Fibroblast of the conjunctiva (primary cell): Measurements from ENCODE around the gene TCN1.
"Not testable (repeated sequence)": the region's sequence is repeated elsewhere in the genome, so short reads cannot be mapped to it uniquely, and the experiment has no call there.

Source experiments
- DNase-seq: peaks from one replicate; pipeline ENCODE4 v3.0.0-alpha.2; 2010; ENCODE audit warnings: low read depth

TCN1 gene

DNA sequence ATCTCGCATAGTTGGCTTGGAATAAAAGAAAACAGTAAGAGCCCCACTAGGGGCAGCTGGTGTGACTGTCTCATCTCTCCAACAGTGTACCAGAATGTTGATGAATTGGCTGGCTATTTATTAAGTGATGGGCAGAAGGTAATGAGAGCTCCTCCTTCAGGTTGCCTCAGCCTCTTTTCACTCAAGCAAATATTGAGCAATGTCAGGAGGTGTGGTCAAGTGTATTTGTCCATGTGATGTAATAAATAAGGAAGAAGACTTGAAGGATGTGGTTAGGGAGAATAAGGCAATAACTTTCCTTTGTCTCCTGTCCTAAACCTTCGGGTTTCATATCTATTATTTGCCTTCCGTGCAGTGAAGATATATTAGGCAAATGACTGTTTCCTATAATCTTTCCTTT, at the start of gene TCN1:
TSS of gene TCN1 (minus strand) at position 91 of the 400 bp plus-strand sequence. CDS start at position 74, 17 bp downstream.
- no peak for DNase-seq

DNA sequence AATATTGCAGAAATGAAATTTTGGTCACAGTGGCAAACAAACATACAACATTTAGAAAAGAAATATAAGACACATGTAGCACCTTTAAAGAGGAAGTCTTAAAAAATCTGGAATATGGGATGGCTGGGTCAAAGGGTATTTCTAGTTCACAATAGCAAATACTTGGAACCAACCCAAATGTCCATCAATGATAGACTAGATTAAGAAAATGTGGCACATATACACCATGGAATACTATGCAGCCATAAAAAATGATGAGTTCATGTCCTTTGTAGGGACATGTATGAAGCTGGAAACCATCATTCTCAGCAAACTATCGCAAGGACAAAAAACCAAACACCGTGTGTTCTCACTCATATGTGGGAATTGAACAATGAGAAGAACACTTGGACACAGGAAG, 37.3 kb upstream of the TCN1 start:
- DNase-seq: not testable (repeated sequence)

DNA sequence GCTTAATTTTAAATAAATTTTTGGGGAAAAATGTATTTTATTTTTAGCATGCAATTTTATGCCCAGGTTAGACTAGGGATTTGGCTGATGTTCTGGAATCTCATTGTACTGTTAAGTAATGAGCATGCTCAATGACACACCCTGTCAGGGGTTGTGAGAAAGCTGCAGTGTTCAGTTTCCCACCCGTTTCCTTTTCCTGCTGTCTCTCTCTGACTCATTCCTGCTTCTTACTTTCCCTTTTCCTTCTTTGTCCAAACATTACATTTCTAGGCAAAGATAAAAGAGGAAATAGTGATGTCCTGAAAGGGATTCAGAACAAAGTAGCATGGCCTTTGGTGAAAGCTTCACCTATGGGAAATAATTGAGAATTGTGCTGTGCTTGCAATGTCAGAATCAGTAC, 35.0 kb upstream of the TCN1 start:
- DNase-seq: no peak

DNA sequence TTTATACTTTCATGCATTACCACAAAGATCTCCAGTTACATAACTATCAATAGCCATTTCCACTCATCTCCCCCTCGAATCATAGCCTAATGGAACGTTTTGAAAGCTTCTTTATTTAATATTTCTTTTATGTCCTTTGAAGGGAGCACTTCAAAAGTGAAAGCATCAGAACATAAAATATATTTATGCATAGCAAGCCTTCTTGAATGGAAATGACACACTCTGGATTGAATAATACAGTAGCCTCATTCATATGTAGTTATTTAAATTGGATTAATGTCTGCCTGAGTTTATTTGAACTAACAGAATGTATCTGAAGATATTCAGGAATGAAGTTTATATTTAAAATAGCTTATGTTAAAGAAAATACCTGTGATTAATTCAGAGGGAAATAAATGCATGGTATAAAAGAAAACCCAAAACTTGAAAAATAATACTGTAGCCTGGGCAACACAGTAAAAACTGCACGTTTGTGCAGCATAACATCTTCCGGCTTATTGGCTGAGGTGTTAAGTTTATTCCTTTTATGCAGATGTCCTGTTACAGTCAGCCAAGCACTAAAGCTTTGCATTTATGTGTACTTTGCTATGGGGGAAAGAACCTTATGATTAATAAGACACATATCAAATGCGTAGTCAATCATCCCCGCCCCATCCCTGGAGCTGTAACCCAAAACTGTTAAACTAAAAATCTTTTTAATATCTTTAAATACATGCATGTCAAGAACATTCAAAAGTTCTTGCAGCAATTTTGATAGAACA, 34.3 kb upstream of the TCN1 start:
- DNase-seq: no peak

DNA sequence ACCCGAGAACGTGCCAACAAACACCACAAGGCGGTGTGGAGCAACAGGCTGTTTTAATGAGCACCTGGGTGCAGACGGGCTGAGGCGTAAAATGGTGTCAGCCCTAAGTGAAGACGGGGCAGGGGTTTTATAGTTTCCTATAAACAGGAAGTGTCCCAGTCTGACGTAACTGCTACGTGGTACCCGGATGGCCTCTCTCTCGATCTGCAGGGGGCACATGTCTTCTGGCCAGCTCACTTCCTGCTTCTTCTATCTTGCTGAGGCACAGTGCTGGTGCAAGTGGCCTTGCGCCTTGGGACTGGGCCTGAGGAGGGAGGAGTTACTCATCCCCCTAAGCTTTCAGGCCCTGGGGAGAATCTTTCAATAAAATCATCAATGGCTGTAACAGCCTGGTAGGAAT, 33.2 kb upstream of the TCN1 start:
- no peak for DNase-seq

DNA sequence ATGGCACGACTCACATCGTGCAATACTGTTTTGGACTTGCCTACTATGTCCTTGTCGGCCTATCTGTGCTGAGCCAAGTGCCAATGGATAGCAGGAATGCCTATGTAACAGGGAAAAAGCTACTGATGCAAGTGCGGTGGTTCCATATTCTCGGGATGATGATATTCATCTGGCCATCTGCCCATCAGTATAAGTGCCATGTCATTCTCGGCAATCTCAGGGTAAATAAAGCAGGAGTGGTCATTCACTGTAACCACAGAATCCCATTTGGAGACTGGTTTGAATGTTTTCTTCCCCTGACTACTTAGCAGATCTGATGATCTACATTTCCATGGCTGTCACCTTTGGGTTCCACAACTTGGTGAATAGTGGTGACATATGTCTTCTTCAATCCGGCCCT, 32.4 kb upstream of the TCN1 start:
- no peak for DNase-seq

GRCh38 chr11:59898046-59898445, 31.8 kb upstream of the TCN1 start:
- DNase-seq: no peak

- DNase-seq: no peak
Observed at GRCh38 chr11:59894616-59895015, 28.3 kb upstream of the TCN1 start.

GRCh38 chr11:59891781-59892181, 25.5 kb upstream of the TCN1 start:
- no peak for DNase-seq

- not testable (repeated sequence) for DNase-seq
Observed at GRCh38 chr11:59887156-59887555, 20.9 kb upstream of the TCN1 start.

- no peak for DNase-seq
Observed at GRCh38 chr11:59883597-59883996, 17.3 kb upstream of the TCN1 start.

- no peak for DNase-seq
Observed at GRCh38 chr11:59879567-59879966, 13.3 kb upstream of the TCN1 start.

- no peak for DNase-seq
Observed at GRCh38 chr11:59878575-59878974, 12.3 kb upstream of the TCN1 start, which contains the start of gene OOSP3. Gene OOSP3, plus strand, starts transcription at chr11:59878782. Its CDS starts 27 bp downstream, at chr11:59878809.

DNA sequence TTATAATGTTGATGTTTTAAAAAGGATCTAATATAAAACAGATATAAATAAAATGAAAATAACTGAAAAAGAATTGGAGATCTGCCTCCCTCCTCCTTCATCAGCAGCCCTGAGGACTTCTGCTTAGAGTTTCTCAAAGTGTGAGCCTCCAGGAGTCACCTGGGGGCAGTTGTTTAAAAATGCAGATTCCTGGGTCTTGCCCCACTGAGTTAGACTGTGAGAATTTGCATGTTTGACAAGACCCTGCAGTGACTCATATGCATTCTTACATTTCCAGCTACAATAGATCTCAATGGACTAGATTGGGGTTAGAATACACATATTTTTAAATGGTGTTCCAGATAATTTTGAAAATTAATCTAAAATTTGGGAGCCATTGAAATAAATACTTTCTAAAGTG, 11.5 kb upstream of the TCN1 start:
- no peak for DNase-seq

- no peak for DNase-seq
Observed at GRCh38 chr11:59877325-59877724, 11.0 kb upstream of the TCN1 start.

GRCh38 chr11:59875856-59876519, 9.7 kb upstream of the TCN1 start:
- no peak for DNase-seq

DNA sequence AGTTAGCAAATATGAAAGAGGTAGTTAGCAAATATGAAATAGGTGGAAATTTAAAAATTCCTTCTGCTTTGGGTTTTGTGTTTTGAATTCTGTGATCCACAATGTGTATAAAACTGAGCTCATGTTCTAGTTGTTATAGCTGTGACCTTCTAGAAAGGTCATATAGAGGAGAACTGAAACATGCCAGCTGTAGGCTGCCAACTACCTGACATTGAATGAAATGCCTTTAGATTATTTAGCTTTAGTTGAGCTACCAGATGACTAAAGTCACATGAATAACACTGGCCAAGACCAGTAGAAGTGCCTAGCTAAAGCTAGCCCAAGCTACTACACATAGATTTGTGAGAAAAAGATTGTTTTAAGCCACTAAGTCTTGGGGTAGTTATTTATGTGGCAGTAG, 5.8 kb upstream of the TCN1 start:
- no peak for DNase-seq

DNA sequence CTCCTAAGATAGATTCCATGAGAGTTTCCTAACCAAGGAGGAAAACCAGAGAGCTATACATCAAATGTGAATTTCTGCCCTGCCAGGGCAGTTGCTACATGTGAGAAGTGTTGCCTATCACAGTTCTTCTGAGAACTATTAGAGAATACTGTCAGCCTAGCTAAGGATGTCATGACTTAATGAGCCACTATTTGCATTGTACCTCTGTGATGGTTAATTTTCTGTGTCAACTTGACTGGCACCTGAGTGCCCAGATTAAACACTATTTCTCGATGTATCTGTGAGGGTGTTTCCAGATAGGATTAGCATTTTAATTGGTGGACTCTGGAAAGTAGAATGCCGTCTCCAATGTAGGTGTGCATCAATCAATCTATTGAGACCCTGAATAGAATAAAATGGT, 1.7 kb upstream of the TCN1 start:
- DNase-seq: no peak

DNA sequence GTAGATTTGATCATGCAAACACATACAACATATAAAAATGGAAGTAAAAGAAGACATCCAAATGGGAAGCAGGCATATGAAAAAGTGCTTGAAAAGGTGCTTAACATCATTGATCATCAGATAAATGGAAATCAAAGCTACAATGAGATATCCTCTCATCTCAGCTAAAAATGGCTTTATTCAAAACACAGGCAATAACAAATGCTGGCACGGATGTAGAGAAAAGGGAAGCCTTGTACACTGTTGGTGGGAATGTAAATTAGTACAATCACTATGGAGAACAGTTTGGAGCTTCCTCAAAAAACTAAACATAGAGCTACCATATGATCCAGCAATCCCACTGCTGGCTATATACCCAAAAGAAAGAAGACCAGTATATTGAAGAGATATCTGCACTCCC, 549 bp upstream of the TCN1 start:
- no peak for DNase-seq

GRCh38 chr11:59865031-59865430, 1.3 kb downstream of the TCN1 start:
- DNase-seq: no peak

GRCh38 chr11:59862252-59862651, 4.0 kb downstream of the TCN1 start:
- no peak for DNase-seq

DNA sequence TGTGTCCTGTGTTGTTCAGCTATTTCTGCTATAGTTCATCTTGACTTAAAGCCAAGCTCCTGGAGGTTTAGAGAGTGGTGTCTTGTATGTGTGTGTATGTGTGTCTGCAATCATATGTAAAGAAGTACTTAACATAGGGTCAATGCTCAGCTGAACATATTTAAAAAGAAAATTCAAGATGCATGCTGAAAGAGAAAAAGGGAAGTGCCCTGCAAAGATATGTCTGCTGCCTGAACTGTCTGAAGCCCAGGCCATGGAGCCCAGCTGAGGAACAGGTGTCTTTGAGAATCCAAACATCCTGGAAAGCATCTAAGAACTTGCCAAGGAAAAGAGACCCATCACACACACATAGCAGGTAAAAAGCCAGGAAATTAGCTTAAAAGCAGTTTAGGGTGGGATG, 6.6 kb downstream of the TCN1 start:
- DNase-seq: no peak
